OCI-LY1 (cell line): ENCODE results near the gene SLC2A3.
"Not testable (repeated sequence)": the region's sequence is repeated elsewhere in the genome, so short reads cannot be mapped to it uniquely, and the experiment has no call there.

Source experiments
- H2AFZ ChIP-seq: fragments of 200-600 bp; sonication (generic), shearing (Covaris generic); 2 replicates; pipeline ENCODE4 v1.6.0; 2014; ENCODE audit warnings: antibody characterized with exemption, mild to moderate bottlenecking, low read length
- H3F3A ChIP-seq: fragments of 200-600 bp; sonication (generic), shearing (Covaris generic); 2 replicates; pipeline ENCODE4 v1.6.0; 2014; ENCODE audit warnings: mild to moderate bottlenecking, antibody characterized with exemption, low read length, moderate library complexity; ENCODE audit not compliant: insufficient read depth
- H3K27ac ChIP-seq: fragments of 200-600 bp; sonication (generic); 2 replicates; pipeline ENCODE4 v1.5.1; 2014; ENCODE audit warnings: low read length, mixed run types, mild to moderate bottlenecking, low read depth; ENCODE audit not compliant: poor library complexity, severe bottlenecking
- H3K27me3 ChIP-seq: fragments of 200-600 bp; sonication (generic); 2 replicates; pipeline ENCODE4 v1.6.0; 2014; ENCODE audit warnings: antibody characterized with exemption, mild to moderate bottlenecking, low read length, moderate library complexity; ENCODE audit not compliant: insufficient read depth
- H3K36me3 ChIP-seq: fragments of 200-600 bp; sonication (generic); 2 replicates; pipeline ENCODE4 v1.6.1; 2014; ENCODE audit warnings: mild to moderate bottlenecking, antibody characterized with exemption, low read length, moderate library complexity, mixed read lengths; ENCODE audit not compliant: insufficient read depth
- H3K4me1 ChIP-seq: fragments of 200-600 bp; sonication (generic); 2 replicates; pipeline ENCODE4 v1.5.1; 2014; ENCODE audit warnings: mild to moderate bottlenecking, low read length, moderate library complexity; ENCODE audit not compliant: insufficient read depth, severe bottlenecking
- H3K4me2 ChIP-seq: fragments of 200-600 bp; sonication (generic), shearing (Covaris generic); 2 replicates; pipeline ENCODE4 v1.6.1; 2014; ENCODE audit warnings: low read length
- H3K4me3 ChIP-seq: fragments of 200-600 bp; sonication (generic); 2 replicates; pipeline ENCODE4 v1.5.1; 2014; ENCODE audit warnings: low read length, low read depth, mild to moderate bottlenecking, mixed read lengths; ENCODE audit not compliant: poor library complexity, severe bottlenecking
- H3K79me2 ChIP-seq: fragments of 200-600 bp; shearing (Covaris generic); 2 replicates; pipeline ENCODE4 v1.6.1; 2016; ENCODE audit warnings: mixed run types, low read length, mixed read lengths; ENCODE audit not compliant: insufficient read depth
- H3K9ac ChIP-seq: fragments of 200-600 bp; sonication (generic), shearing (Covaris generic); 2 replicates; pipeline ENCODE4 v1.6.1; 2014; ENCODE audit warnings: mild to moderate bottlenecking, low read length, mixed read lengths
- H3K9me2 ChIP-seq: fragments of 200-600 bp; sonication (generic), shearing (Covaris generic); 2 replicates; pipeline ENCODE4 v1.6.1; 2014; ENCODE audit warnings: low read depth, mild to moderate bottlenecking, low read length, mixed read lengths
- H3K9me3 ChIP-seq: fragments of 200-600 bp; shearing (Covaris generic); 2 replicates; pipeline ENCODE4 v1.6.1; 2014; ENCODE audit warnings: low read length, mixed read lengths
- H4K20me1 ChIP-seq: fragments of 200-600 bp; sonication (generic), shearing (Covaris generic); 2 replicates; pipeline ENCODE4 v1.6.0; 2016; ENCODE audit warnings: mild to moderate bottlenecking, low read length; ENCODE audit not compliant: insufficient read depth
- CTCF ChIP-seq: fragments of 200-600 bp; sonication (generic), shearing (Covaris generic); IDR thresholded peaks from 2 replicates; pipeline ENCODE4 v1.5.1; 2017; ENCODE audit warnings: mild to moderate bottlenecking, antibody characterized with exemption, low read length, moderate library complexity, mixed read lengths
- EZH2 ChIP-seq: fragments of 200-600 bp; sonication (generic), shearing (Covaris generic); IDR thresholded peaks from 2 replicates; pipeline ENCODE4 v1.8.0; 2017; ENCODE audit warnings: borderline replicate concordance, mixed run types, mild to moderate bottlenecking, antibody characterized with exemption, low read length, moderate library complexity, mixed read lengths

The SLC2A3 gene

GRCh38 chr12:7916936-7917335 lies 19.1 kb downstream of the SLC2A3 start:
- no peak overlapping the region for H3K4me2 ChIP-seq
- H3K36me3 ChIP-seq, result no peaks in the 10 kb centered on the region
- no peaks in the 10 kb centered on the region for H3F3A ChIP-seq
- no peaks in the 10 kb centered on the region for H3K27me3 ChIP-seq
- TF ChIP-seq CTCF, result no peak
- no peak for TF ChIP-seq EZH2
- H3K79me2 ChIP-seq, result no peaks in the 10 kb centered on the region
- no peak overlapping the region for H3K27ac ChIP-seq
- H2AFZ ChIP-seq, result no peak overlapping the region
- no peak overlapping the region for H3K4me3 ChIP-seq
- H4K20me1 ChIP-seq, result no peaks in the 10 kb centered on the region
- H3K9me2 ChIP-seq, result no peaks in the 10 kb centered on the region
- no peak overlapping the region for H3K9ac ChIP-seq
- H3K4me1 ChIP-seq, result no peaks in the 10 kb centered on the region
- H3K9me3 ChIP-seq, result no peaks in the 10 kb centered on the region

DNA sequence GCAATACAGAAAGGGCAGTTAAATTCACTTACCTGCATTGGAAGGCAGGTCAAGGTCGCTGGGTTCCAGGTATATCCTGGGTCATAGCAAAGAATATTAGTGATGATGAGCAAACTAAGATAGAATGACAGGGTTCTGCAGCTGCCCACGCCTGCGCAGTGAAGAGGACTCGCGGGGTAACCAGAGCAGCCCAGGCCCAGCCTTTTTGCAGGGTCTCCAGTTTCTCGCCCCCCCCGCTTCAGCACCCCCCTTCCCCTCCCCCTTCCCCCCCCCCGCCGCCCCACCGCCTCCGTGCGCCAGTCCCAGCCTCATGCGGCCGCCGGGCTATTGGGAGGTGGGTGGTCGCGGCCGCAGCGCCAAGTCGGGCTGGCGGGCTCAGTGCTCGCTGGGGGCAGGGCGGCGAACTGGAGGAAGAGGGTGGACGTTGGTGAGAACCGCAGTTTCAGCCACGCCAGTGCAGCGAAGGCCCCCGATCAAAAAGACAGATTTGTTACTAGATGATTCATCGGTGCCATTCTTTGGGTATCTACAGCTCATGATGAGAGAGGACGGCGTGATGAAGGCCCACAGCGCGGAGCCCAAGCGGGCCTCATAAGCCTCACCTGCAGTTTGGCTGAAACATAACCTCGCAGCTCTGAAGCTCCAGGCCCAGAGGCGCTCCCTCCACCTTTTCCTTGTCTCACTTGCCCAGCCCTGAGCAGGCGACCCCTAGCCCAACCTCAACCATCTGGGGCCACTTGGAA lies 20.2 kb downstream of the SLC2A3 start:
- Histone ChIP-seq H2AFZ (no peak overlapping the region), H3K4me3 (no peak overlapping the region), H3K4me2 (no peak overlapping the region), H3K36me3 (no peaks in the 10 kb centered on the region), H3K9me3 (no peaks in the 10 kb centered on the region), H3K9me2 (no peaks in the 10 kb centered on the region), H3K27ac (no peak overlapping the region), H3K79me2 (no peaks in the 10 kb centered on the region), H3K27me3 (no peaks in the 10 kb centered on the region), H3F3A (no peaks in the 10 kb centered on the region), H4K20me1 (no peaks in the 10 kb centered on the region), H3K9ac (no peak overlapping the region), H3K4me1 (no peaks in the 10 kb centered on the region)
- TF ChIP-seq EZH2 (no peak), CTCF (no peak)

DNA sequence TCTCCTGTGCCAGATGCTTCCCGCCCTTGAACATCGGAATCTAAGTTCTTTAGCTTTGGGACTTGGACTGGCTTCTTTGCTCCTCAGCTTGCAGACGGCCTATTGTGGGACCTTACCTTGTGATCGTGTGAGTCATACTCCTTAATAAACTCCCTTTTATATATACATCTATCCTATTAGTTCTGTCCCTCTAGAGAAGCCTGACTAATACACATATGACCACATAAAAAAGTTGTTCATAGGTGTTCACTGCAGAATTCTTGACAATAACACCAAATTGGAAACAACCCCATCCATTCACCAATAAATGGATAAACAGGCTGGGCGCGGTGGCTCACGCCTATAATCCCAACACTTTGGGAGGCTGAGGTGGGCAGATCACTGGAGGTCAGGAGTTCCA lies 25.9 kb downstream of the SLC2A3 start:
- not testable (repeated sequence) for H4K20me1 ChIP-seq, H3K9me3 ChIP-seq, H2AFZ ChIP-seq, H3K4me2 ChIP-seq, H3K27ac ChIP-seq, H3K27me3 ChIP-seq, H3K9me2 ChIP-seq, H3F3A ChIP-seq, H3K9ac ChIP-seq, H3K79me2 ChIP-seq, H3K4me1 ChIP-seq, H3K36me3 ChIP-seq, H3K4me3 ChIP-seq

- Histone ChIP-seq H3K9ac (no peak overlapping the region), H3K9me2 (no peaks in the 10 kb centered on the region), H3K36me3 (no peaks in the 10 kb centered on the region), H2AFZ (no peak overlapping the region), H3K79me2 (no peaks in the 10 kb centered on the region), H4K20me1 (no peaks in the 10 kb centered on the region), H3K4me2 (no peak overlapping the region), H3K27me3 (no peaks in the 10 kb centered on the region), H3K27ac (no peak overlapping the region), H3K4me1 (no peaks in the 10 kb centered on the region), H3F3A (no peaks in the 10 kb centered on the region), H3K4me3 (no peak overlapping the region), H3K9me3 (no peaks in the 10 kb centered on the region)
- no peak for TF ChIP-seq EZH2
- peak; percentile 42; the same call in 1 of the 2 replicates for TF ChIP-seq CTCF
Observed at GRCh38 chr12:7907009-7907408, 29.0 kb downstream of the SLC2A3 start.

DNA sequence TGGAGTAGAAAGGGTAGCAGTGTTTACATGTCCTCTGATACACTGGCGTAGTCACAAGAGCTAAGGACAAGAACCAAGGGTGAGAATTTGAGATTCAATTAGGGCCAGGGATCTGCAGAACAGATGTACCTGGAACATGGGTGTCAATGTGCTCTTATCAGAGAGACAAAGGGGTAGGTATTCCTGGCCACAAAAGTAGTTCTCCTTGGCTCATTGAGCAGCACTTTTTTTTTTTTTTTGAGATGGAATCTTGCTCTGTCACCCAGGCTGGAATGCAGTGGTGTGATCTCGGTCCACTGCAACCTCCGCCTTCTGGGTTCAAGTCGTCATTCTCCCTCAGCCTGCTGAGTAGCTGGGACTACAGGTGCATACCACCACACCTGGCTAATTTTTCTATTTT lies 29.7 kb downstream of the SLC2A3 start:
- H4K20me1 ChIP-seq, H2AFZ ChIP-seq, H3K4me3 ChIP-seq, H3K9ac ChIP-seq, H3K9me3 ChIP-seq, H3K4me1 ChIP-seq, H3K27ac ChIP-seq, H3K27me3 ChIP-seq, H3K79me2 ChIP-seq, H3K9me2 ChIP-seq, H3K4me2 ChIP-seq, H3F3A ChIP-seq, H3K36me3 ChIP-seq: not testable (repeated sequence)
